ENCODE results near the gene HORMAD1. TPM values are rescaled to one million over a fixed set of nuclear protein-coding genes. Genes with fewer than 3 reads are reported as not detected.

Gene HORMAD1
- total and polyA plus RNA-seq, 4 donors = 0.06 to 0.92 (median 0.35) TPM

DNA sequence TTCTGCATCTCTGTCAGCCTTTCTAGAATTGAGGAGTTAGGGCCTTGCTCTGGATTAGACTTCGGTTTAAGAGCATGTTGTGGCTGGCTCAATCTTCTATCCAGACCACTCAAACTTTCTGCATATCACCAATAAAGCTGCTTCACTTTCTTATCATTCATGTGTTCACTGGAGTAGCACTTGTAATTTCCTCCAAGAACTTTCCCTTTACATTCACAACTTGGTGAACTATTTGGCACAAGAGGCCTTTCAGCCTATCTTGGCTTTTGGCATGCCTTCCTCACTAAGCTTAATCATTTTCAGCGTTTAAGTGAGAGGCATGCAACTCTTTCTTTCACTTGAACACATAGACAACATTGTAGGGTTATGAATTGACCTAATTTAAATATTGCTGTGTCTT is 3.6 kb upstream of the HORMAD1 start:
- no peak overlapping the region for H3K27ac ChIP-seq (ENCODE audit: low read depth in 1 of 2, low read length in 2 of 2)
- TF ChIP-seq FOXA2 (IDR thresholded peaks at IDR 0.05) = no peak
- TF ChIP-seq, protein P1, sequence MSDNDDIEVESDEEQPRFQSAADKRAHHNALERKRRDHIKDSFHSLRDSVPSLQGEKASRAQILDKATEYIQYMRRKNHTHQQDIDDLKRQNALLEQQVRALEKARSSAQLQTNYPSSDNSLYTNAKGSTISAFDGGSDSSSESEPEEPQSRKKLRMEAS (IDR thresholded peaks at IDR 0.05) = no peak
- no peak for TF ChIP-seq SP1 (IDR thresholded peaks at IDR 0.05)
- TF ChIP-seq RXRA (IDR thresholded peaks at IDR 0.05) = no peak
- TF ChIP-seq, protein P2, sequence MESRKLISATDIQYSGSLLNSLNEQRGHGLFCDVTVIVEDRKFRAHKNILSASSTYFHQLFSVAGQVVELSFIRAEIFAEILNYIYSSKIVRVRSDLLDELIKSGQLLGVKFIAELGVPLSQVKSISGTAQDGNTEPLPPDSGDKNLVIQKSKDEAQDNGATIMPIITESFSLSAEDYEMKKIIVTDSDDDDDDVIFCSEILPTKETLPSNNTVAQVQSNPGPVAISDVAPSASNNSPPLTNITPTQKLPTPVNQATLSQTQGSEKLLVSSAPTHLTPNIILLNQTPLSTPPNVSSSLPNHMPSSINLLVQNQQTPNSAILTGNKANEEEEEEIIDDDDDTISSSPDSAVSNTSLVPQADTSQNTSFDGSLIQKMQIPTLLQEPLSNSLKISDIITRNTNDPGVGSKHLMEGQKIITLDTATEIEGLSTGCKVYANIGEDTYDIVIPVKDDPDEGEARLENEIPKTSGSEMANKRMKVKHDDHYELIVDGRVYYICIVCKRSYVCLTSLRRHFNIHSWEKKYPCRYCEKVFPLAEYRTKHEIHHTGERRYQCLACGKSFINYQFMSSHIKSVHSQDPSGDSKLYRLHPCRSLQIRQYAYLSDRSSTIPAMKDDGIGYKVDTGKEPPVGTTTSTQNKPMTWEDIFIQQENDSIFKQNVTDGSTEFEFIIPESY (IDR thresholded peaks at IDR 0.05) = no peak
- no peak for TF ChIP-seq GABPA (IDR thresholded peaks at IDR 0.05 in 1 of 2, conservative IDR thresholded peaks at IDR 0.05 in 1 of 2)
- TF ChIP-seq, protein P3, sequence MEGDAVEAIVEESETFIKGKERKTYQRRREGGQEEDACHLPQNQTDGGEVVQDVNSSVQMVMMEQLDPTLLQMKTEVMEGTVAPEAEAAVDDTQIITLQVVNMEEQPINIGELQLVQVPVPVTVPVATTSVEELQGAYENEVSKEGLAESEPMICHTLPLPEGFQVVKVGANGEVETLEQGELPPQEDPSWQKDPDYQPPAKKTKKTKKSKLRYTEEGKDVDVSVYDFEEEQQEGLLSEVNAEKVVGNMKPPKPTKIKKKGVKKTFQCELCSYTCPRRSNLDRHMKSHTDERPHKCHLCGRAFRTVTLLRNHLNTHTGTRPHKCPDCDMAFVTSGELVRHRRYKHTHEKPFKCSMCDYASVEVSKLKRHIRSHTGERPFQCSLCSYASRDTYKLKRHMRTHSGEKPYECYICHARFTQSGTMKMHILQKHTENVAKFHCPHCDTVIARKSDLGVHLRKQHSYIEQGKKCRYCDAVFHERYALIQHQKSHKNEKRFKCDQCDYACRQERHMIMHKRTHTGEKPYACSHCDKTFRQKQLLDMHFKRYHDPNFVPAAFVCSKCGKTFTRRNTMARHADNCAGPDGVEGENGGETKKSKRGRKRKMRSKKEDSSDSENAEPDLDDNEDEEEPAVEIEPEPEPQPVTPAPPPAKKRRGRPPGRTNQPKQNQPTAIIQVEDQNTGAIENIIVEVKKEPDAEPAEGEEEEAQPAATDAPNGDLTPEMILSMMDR (IDR thresholded peaks at IDR 0.05; ENCODE audit: low read depth, low read length, missing input control) = no peak
- TF ChIP-seq JUND (IDR thresholded peaks at IDR 0.05) = no peak
- no peak for TF ChIP-seq EGR1 (IDR thresholded peaks at IDR 0.05; ENCODE audit: low read depth in 2 of 2)
- no peak for TF ChIP-seq YY1 (IDR thresholded peaks at IDR 0.05)
- no peak for TF ChIP-seq ATF3 (IDR thresholded peaks at IDR 0.05)
- TF ChIP-seq RAD21 (IDR thresholded peaks at IDR 0.05) = no peak
- no peak for TF ChIP-seq HNF4A (conservative IDR thresholded peaks at IDR 0.05)
- no peak for TF ChIP-seq TAF1 (conservative IDR thresholded peaks at IDR 0.05)
- no peak for TF ChIP-seq FOXA1 (IDR thresholded peaks at IDR 0.05)
- no peak for TF ChIP-seq NR2F2 (IDR thresholded peaks at IDR 0.05)
- no peak for TF ChIP-seq HNF4G (IDR thresholded peaks at IDR 0.05)
- DNase-seq (ENCODE audit: low spot score) = no peak
- H3K4me1 ChIP-seq (ENCODE audit: control insufficient read depth in 4 of 4, insufficient read depth in 4 of 4, low read length in 3 of 4) = no peaks in the 10 kb centered on the region
- H3K9ac ChIP-seq (ENCODE audit: low read depth in 1 of 2, low read length in 2 of 2) = no peak overlapping the region
- no peaks in the 10 kb centered on the region for H3K9me3 ChIP-seq (ENCODE audit: control insufficient read depth in 4 of 4, low read length in 3 of 4)
- no peaks in the 10 kb centered on the region for H3K27me3 ChIP-seq (ENCODE audit: control insufficient read depth in 4 of 4, insufficient read depth in 4 of 4, low read length in 3 of 4)
- no peaks in the 10 kb centered on the region for H3K36me3 ChIP-seq (ENCODE audit: control insufficient read depth in 4 of 4, insufficient read depth in 3 of 4, low read depth in 1 of 4, low read length in 3 of 4)
- no peak overlapping the region for H3K4me3 ChIP-seq (ENCODE audit: low read depth in 1 of 3, low read length in 3 of 3)
- 82% methylated on average over 2 of the region's 2 CpGs for WGBS

DNA sequence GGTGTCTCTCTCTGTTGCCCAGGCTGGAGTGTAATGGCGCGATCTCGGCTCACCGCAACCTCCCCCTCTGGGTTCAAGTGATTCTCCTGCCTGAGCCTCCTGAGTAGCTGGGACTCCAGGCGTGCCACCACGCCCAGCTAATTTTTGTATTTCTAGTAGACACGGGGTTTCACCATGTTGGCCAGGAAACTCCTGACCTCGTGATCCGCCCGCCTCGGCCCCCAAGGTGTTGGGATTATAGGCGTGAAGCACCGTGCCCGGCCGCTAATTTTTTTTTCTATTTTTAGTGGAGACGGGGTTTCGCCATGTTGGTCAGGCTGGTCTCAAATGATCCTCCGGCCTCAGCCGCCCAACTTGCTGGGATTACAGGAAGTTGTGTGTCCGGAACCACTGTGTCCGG is 597 bp downstream of the HORMAD1 start:
- WGBS = 94% methylated on average over 21 of the region's 21 CpGs
- Histone ChIP-seq H3K27ac (ENCODE audit: low read depth in 1 of 2, low read length in 2 of 2) (no peak overlapping the region), H3K36me3 (ENCODE audit: control insufficient read depth in 4 of 4, insufficient read depth in 3 of 4, low read depth in 1 of 4, low read length in 3 of 4) (no peaks in the 10 kb centered on the region), H3K9ac (ENCODE audit: low read depth in 1 of 2, low read length in 2 of 2) (no peak overlapping the region), H3K27me3 (ENCODE audit: control insufficient read depth in 4 of 4, insufficient read depth in 4 of 4, low read length in 3 of 4) (no peaks in the 10 kb centered on the region), H3K4me3 (ENCODE audit: low read depth in 1 of 3, low read length in 3 of 3) (no peak overlapping the region), H3K4me1 (ENCODE audit: control insufficient read depth in 4 of 4, insufficient read depth in 4 of 4, low read length in 3 of 4) (no peaks in the 10 kb centered on the region), H3K9me3 (ENCODE audit: control insufficient read depth in 4 of 4, low read length in 3 of 4) (no peaks in the 10 kb centered on the region)
- no peak for TF ChIP-seq JUND (IDR thresholded peaks at IDR 0.05)
- no peak for TF ChIP-seq TAF1 (conservative IDR thresholded peaks at IDR 0.05)
- no peak for TF ChIP-seq SP1 (IDR thresholded peaks at IDR 0.05)
- TF ChIP-seq FOXA1 (IDR thresholded peaks at IDR 0.05) = no peak
- no peak for TF ChIP-seq HNF4G (IDR thresholded peaks at IDR 0.05)
- TF ChIP-seq HNF4A (conservative IDR thresholded peaks at IDR 0.05) = no peak
- TF ChIP-seq GABPA (IDR thresholded peaks at IDR 0.05 in 1 of 2, conservative IDR thresholded peaks at IDR 0.05 in 1 of 2) = no peak
- DNase-seq (ENCODE audit: low spot score) = no peak

Data from liver (tissue), 9 donors.